Fibroblast of lung (primary cell): ENCODE data around the gene MORN1. TPM values are rescaled to one million over a fixed set of nuclear protein-coding genes. Genes with fewer than 3 reads are reported as not detected.

ENCODE experiments used
- DNase-seq, 2 donors: peaks; one replicate each; pipeline versions ENCODE4 v3.0.0 to v3.0.0-alpha.2; 2010; ENCODE audit warnings: low read depth in 2 of 2
- H2AFZ ChIP-seq: 2 replicates; pipeline ENCODE4 v1.5.1; 2012; ENCODE audit warnings: low read length, control low read depth, inconsistent platforms
- H3K27ac ChIP-seq: 2 replicates; pipeline ENCODE4 v1.5.1; 2011; ENCODE audit warnings: low read length, control low read depth; ENCODE audit not compliant: insufficient read depth
- H3K27me3 ChIP-seq: 2 replicates; pipeline ENCODE4 v1.5.1; 2011; ENCODE audit warnings: mild to moderate bottlenecking, low read length; ENCODE audit not compliant: control insufficient read depth, insufficient read depth
- H3K36me3 ChIP-seq: 2 replicates; pipeline ENCODE4 v1.5.1; 2011; ENCODE audit warnings: low read length; ENCODE audit not compliant: control insufficient read depth, insufficient read depth
- H3K4me1 ChIP-seq: 2 replicates; pipeline ENCODE4 v1.5.1; 2011; ENCODE audit warnings: low read length; ENCODE audit not compliant: control insufficient read depth, insufficient read depth; ENCODE audit errors: extremely low read depth
- H3K4me2 ChIP-seq: 2 replicates; pipeline ENCODE4 v1.5.1; 2011; ENCODE audit warnings: low read length, control low read depth; ENCODE audit not compliant: insufficient read depth; ENCODE audit errors: extremely low read depth
- H3K4me3 ChIP-seq, 4 experiments: fragments of 200-600 bp in 1 of 4; sonication (generic) in 1 of 4; replicated peaks in 1 of 4; 2 replicates each; pipeline ENCODE4 v1.5.1; 2011 to 2016; ENCODE audit warnings: low read length in 4 of 4, low read depth in 3 of 4, mild to moderate bottlenecking in 3 of 4, control low read depth in 2 of 4, inconsistent platforms in 1 of 4, mixed read lengths in 1 of 4; ENCODE audit not compliant: insufficient read depth in 1 of 4; ENCODE audit errors: control extremely low read depth in 1 of 4
- H3K79me2 ChIP-seq: 2 replicates; pipeline ENCODE4 v1.5.1; 2012; ENCODE audit warnings: mild to moderate bottlenecking, low read length, inconsistent platforms; ENCODE audit not compliant: control insufficient read depth, insufficient read depth
- H3K9ac ChIP-seq: 2 replicates; pipeline ENCODE4 v1.5.1; 2011; ENCODE audit warnings: mild to moderate bottlenecking, low read length, control low read depth; ENCODE audit not compliant: insufficient read depth
- H3K9me3 ChIP-seq: 2 replicates; pipeline ENCODE4 v1.5.1; 2012; ENCODE audit warnings: low read depth, low read length; ENCODE audit not compliant: control insufficient read depth, insufficient read depth
- H4K20me1 ChIP-seq: 2 replicates; pipeline ENCODE4 v1.5.1; 2011; ENCODE audit warnings: low read length; ENCODE audit not compliant: control insufficient read depth, insufficient read depth; ENCODE audit errors: extremely low read depth
- EZH2 ChIP-seq: IDR thresholded peaks from 2 replicates; pipeline ENCODE4 v1.5.1; 2012; ENCODE audit warnings: low read length, control low read depth, mild to moderate bottlenecking; ENCODE audit errors: missing control alignments
- polyA plus RNA-seq, 2 donors: library from polyadenylated mRNA; depleted of rRNA in 1 of 2; stranded (reverse) in 1 of 2; unstranded in 1 of 2; fragments of >200 nt; gene quantifications; 2 replicates each; pipeline ENCODE4 v1.2.1, GENCODE V29; 2011 to 2012; ENCODE audit warnings: missing spikeins in 1 of 2
- total RNA-seq: library from RNA; depleted of rRNA; stranded (reverse); fragments of >200 nt; gene quantifications from 2 replicates; pipeline ENCODE4 v1.2.1, GENCODE V29; 2014
- TF ChIP-seq, protein P1 (sequence below), 2 donors: IDR thresholded peaks in 1 of 2; conservative IDR thresholded peaks in 1 of 2; 1 replicate in 1 of 2; 2 replicates in 1 of 2; pipeline ENCODE4 v1.5.1; 2011 to 2012; ENCODE audit warnings: low read length in 2 of 2, control low read depth in 1 of 2, inconsistent platforms in 1 of 2, low read depth in 1 of 2, mild to moderate bottlenecking in 1 of 2

The MORN1 gene
- total and polyA plus RNA-seq, 2 donors (not counting 1 experiment from before 2014, with no cell fraction given), result 3.5 to 10.6 TPM

GRCh38 chr1:2342384-2343022 lies 48.9 kb downstream of the MORN1 start:
- H4K20me1 ChIP-seq, result no peaks in the 10 kb centered on the region
- no peak for TF ChIP-seq EZH2
- TF ChIP-seq, protein P1, sequence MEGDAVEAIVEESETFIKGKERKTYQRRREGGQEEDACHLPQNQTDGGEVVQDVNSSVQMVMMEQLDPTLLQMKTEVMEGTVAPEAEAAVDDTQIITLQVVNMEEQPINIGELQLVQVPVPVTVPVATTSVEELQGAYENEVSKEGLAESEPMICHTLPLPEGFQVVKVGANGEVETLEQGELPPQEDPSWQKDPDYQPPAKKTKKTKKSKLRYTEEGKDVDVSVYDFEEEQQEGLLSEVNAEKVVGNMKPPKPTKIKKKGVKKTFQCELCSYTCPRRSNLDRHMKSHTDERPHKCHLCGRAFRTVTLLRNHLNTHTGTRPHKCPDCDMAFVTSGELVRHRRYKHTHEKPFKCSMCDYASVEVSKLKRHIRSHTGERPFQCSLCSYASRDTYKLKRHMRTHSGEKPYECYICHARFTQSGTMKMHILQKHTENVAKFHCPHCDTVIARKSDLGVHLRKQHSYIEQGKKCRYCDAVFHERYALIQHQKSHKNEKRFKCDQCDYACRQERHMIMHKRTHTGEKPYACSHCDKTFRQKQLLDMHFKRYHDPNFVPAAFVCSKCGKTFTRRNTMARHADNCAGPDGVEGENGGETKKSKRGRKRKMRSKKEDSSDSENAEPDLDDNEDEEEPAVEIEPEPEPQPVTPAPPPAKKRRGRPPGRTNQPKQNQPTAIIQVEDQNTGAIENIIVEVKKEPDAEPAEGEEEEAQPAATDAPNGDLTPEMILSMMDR (conservative IDR thresholded peaks at IDR 0.05 in 1 of 2, IDR thresholded peaks at IDR 0.05 in 1 of 2; ENCODE audit: low read depth in 1 of 2, low read length in 2 of 2), result no peak
- H3K4me3 ChIP-seq, result no peak overlapping the region
- H3K79me2 ChIP-seq, result no peaks in the 10 kb centered on the region
- no peak overlapping the region for H2AFZ ChIP-seq
- H3K36me3 ChIP-seq, result no peaks in the 10 kb centered on the region
- no peaks in the 10 kb centered on the region for H3K4me1 ChIP-seq
- no peak for DNase-seq
- H3K27ac ChIP-seq, result no peak overlapping the region
- H3K9ac ChIP-seq, result no peak overlapping the region
- H3K9me3 ChIP-seq, result no peaks in the 10 kb centered on the region
- no peaks in the 10 kb centered on the region for H3K27me3 ChIP-seq
- H3K4me2 ChIP-seq, result no peak overlapping the region

DNA sequence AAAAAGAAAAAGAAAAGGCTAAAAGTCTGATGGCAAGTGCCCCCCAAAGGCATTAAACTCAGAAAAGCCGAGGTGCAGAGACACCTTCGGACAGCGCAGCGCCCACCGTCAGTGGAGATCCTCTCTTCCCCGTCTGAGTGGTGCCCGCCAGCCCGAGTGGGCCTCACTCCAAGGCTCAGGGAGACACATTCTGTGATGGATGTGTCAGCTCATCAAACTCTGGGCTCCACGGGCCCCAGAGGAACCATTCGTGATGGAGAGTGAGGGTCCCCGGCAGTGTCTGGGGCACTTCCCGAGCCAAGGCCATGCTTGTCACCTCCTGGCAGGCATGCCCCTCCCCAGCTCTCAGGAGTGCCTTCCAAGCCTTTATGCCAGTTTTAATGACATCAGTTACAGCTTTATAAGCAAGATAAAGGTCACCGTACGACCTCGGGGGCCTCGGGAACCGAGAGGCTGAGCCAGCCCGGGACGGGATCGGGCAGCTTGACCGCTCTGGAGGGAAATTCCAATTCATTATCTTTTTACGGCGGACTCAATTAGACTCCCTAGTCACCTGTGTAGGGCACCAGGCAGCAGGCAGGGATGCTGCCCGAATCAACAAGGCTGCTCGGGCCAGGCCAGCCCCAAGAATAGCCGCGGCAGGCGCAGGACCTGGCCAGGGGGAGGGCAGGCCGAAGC lies 49.5 kb downstream of the MORN1 start:
- no peak for DNase-seq
- Histone ChIP-seq H3K4me1 (no peaks in the 10 kb centered on the region), H3K4me2 (no peak overlapping the region), H2AFZ (no peak overlapping the region), H3K27me3 (no peaks in the 10 kb centered on the region), H3K9ac (no peak overlapping the region), H3K9me3 (no peaks in the 10 kb centered on the region), H3K4me3 (no peak overlapping the region), H4K20me1 (no peaks in the 10 kb centered on the region), H3K27ac (no peak overlapping the region), H3K36me3 (no peaks in the 10 kb centered on the region), H3K79me2 (no peaks in the 10 kb centered on the region)
- TF ChIP-seq, protein P1 (conservative IDR thresholded peaks at IDR 0.05 in 1 of 2, IDR thresholded peaks at IDR 0.05 in 1 of 2; ENCODE audit: low read depth in 1 of 2, low read length in 2 of 2), result no peak
- no peak for TF ChIP-seq EZH2

DNA sequence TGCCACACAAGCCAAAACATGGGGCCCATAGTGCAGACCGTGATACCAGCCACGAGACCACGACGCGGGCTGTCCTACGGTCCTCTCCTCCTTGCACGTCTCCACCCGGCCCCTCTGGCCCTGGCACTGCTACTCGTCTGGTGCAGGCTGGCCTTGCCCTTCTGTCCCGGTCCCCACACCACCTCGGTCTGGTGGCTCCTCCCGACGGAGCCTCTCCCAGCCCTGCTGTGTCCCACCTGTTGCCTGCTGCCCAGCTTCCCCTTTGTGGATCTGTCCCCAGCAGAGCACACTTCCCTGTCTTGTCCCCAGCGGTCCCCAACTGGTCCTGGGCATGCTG lies 50.5 kb downstream of the MORN1 start:
- TF ChIP-seq, protein P1 (conservative IDR thresholded peaks at IDR 0.05 in 1 of 2, IDR thresholded peaks at IDR 0.05 in 1 of 2; ENCODE audit: low read depth in 1 of 2, low read length in 2 of 2), result no peak
- no peak for TF ChIP-seq EZH2
- Histone ChIP-seq H3K4me3 (no peak overlapping the region), H3K4me2 (no peak overlapping the region), H2AFZ (no peak overlapping the region), H3K27ac (no peak overlapping the region), H3K27me3 (no peaks in the 10 kb centered on the region), H3K36me3 (no peaks in the 10 kb centered on the region), H3K79me2 (no peaks in the 10 kb centered on the region), H3K4me1 (no peaks in the 10 kb centered on the region), H3K9ac (no peak overlapping the region), H4K20me1 (no peaks in the 10 kb centered on the region), H3K9me3 (no peaks in the 10 kb centered on the region)
- DNase-seq, result no peak
